Liver (tissue), 9 donors: ENCODE data around the gene FAM120C. TPM values are rescaled to one million over a fixed set of nuclear protein-coding genes. Genes with fewer than 3 reads are reported as not detected.

ENCODE experiments used
- DNase-seq: peaks from one replicate; pipeline ENCODE4 v3.0.0-alpha.2; 2017; ENCODE audit warnings: low spot score
- H3K27ac ChIP-seq, 2 donors: one replicate each; pipeline ENCODE4 v1.7.0; 2013; ENCODE audit warnings: inconsistent platforms in 2 of 2, low read length in 2 of 2, control low read depth in 1 of 2, low read depth in 1 of 2, mild to moderate bottlenecking in 1 of 2
- H3K27me3 ChIP-seq, 4 donors: one replicate each; pipeline versions ENCODE4 v1.6.1 to v1.7.0; 2013; ENCODE audit warnings: low read length in 3 of 4, inconsistent platforms in 1 of 4, mild to moderate bottlenecking in 1 of 4, moderate library complexity in 1 of 4; ENCODE audit not compliant: control insufficient read depth in 4 of 4, insufficient read depth in 4 of 4
- H3K36me3 ChIP-seq, 4 donors: one replicate each; pipeline versions ENCODE4 v1.6.1 to v1.7.0; 2013; ENCODE audit warnings: low read length in 3 of 4, mild to moderate bottlenecking in 3 of 4, low read depth in 1 of 4, moderate library complexity in 1 of 4; ENCODE audit not compliant: control insufficient read depth in 4 of 4, insufficient read depth in 3 of 4
- H3K4me1 ChIP-seq, 4 donors: one replicate each; pipeline versions ENCODE4 v1.6.1 to v1.7.0; 2013; ENCODE audit warnings: low read length in 3 of 4, mild to moderate bottlenecking in 3 of 4, moderate library complexity in 1 of 4; ENCODE audit not compliant: control insufficient read depth in 4 of 4, insufficient read depth in 4 of 4
- H3K4me3 ChIP-seq, 3 donors: one replicate each; pipeline versions ENCODE4 v1.6.1 to v1.7.0; 2013; ENCODE audit warnings: low read length in 3 of 3, control low read depth in 1 of 3, low read depth in 1 of 3, mild to moderate bottlenecking in 1 of 3
- H3K9ac ChIP-seq, 2 donors: one replicate each; pipeline ENCODE4 v1.7.0; 2013; ENCODE audit warnings: low read length in 2 of 2, mild to moderate bottlenecking in 2 of 2, moderate library complexity in 2 of 2, control low read depth in 1 of 2, low read depth in 1 of 2
- H3K9me3 ChIP-seq, 4 donors: one replicate each; pipeline versions ENCODE4 v1.6.1 to v1.7.0; 2013; ENCODE audit warnings: low read length in 3 of 4; ENCODE audit not compliant: control insufficient read depth in 4 of 4
- EGR1 ChIP-seq, 2 donors: IDR thresholded peaks; 2 replicates each; pipeline ENCODE4 v1.6.1; 2016 to 2018; ENCODE audit warnings: antibody characterized with exemption in 2 of 2, low read depth in 2 of 2
- FOXA1 ChIP-seq: IDR thresholded peaks from 2 replicates; pipeline ENCODE4 v1.6.1; 2016; ENCODE audit warnings: antibody characterized with exemption
- FOXA2 ChIP-seq: IDR thresholded peaks from 2 replicates; pipeline ENCODE4 v1.6.1; 2016; ENCODE audit warnings: antibody characterized with exemption
- GABPA ChIP-seq, 2 donors: IDR thresholded peaks in 1 of 2; conservative IDR thresholded peaks in 1 of 2; 2 replicates each; pipeline ENCODE4 v1.6.1; 2016; ENCODE audit warnings: antibody characterized with exemption in 2 of 2, mild to moderate bottlenecking in 1 of 2, moderate library complexity in 1 of 2
- HNF4A ChIP-seq, 2 donors: conservative IDR thresholded peaks; 2 replicates each; pipeline ENCODE4 v1.6.1; 2016; ENCODE audit warnings: antibody characterized with exemption in 2 of 2, mild to moderate bottlenecking in 2 of 2
- HNF4G ChIP-seq: IDR thresholded peaks from 2 replicates; pipeline ENCODE4 v1.6.1; 2016; ENCODE audit warnings: antibody characterized with exemption
- JUND ChIP-seq, 2 donors: IDR thresholded peaks; 2 replicates each; pipeline ENCODE4 v1.6.1; 2016; ENCODE audit warnings: antibody characterized with exemption in 2 of 2
- NR2F2 ChIP-seq: IDR thresholded peaks from 2 replicates; pipeline ENCODE4 v1.6.1; 2016; ENCODE audit warnings: antibody characterized with exemption
- RXRA ChIP-seq, 2 donors: IDR thresholded peaks; 2 replicates each; pipeline ENCODE4 v1.6.1; 2017 to 2018; ENCODE audit warnings: antibody characterized with exemption in 2 of 2, mild to moderate bottlenecking in 1 of 2
- WGBS: extraction: QIAGEN DNeasy Blood & Tissue Kit; methylation state at CpG from one replicate; pipeline ENCODE4 v1.1.7; 2013; 5-methylcytosine and 5-hydroxymethylcytosine counted together
- polyA plus RNA-seq, 2 donors: library from polyadenylated mRNA; stranded (reverse) in 1 of 2; unstranded in 1 of 2; fragments of 200-250 nt in 1 of 2; fragments of >200 nt in 1 of 2; fragmentation: Nextera tagmentation in 1 of 2; extraction: Ambion mirVana in 1 of 2; gene quantifications; one replicate each; pipeline versions ENCODE4 v1.2.1 to v1.2.3, GENCODE V29; 2013 to 2015
- total RNA-seq, 2 donors: library from RNA; depleted of rRNA; stranded (reverse); fragments of >200 nt; gene quantifications; one replicate each; pipeline ENCODE4 v1.2.3, GENCODE V29; 2014
- TF ChIP-seq, protein P1 (sequence below): IDR thresholded peaks from 2 replicates; pipeline ENCODE4 v1.6.1; 2016; ENCODE audit warnings: antibody characterized with exemption
- TF ChIP-seq, protein P2 (sequence below): IDR thresholded peaks from 2 replicates; pipeline ENCODE4 v1.6.1; 2016; ENCODE audit warnings: antibody characterized with exemption
- TF ChIP-seq, protein P3 (sequence below): IDR thresholded peaks from 2 replicates; pipeline ENCODE4 v1.6.1; 2016; ENCODE audit warnings: antibody characterized with exemption
- TF ChIP-seq, protein P4 (sequence below): IDR thresholded peaks from 2 replicates; pipeline ENCODE4 v1.6.1; 2016; ENCODE audit warnings: antibody characterized with exemption, mild to moderate bottlenecking
- donor health status: healthy.
- donor health status: healthy.
- donor health status: healthy.
- donor health status: healthy.
- donor health status: healthy.

FAM120C gene
- total and polyA plus RNA-seq, 4 donors, result 1.8 to 3.7 (median 2.3) TPM

DNA sequence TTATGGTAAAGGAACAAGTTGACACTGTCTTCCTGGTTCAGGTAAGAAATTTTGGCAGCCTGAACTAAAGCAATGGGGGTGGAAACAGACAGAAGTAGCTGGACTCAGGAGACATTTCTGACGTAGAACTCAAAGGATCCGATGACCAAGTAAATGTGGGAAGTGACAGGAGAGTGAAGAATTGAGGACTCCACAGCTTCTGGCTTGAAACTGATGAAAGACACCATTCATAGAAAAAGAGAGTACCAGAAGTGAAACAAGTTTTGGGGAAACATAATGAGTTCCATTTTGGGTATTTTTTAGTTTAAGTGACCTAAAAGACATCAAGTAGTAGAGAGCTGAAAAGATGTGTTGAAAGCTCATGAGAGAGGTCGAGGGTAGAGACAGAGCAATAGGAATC, 5.7 kb downstream of the FAM120C start:
- H3K27ac ChIP-seq, result no peak overlapping the region
- H3K27me3 ChIP-seq, result no peaks in the 10 kb centered on the region
- peaks cover 0 to 2% (median 0%) of the 10 kb centered on the region in 4 donors for H3K36me3 ChIP-seq
- TF ChIP-seq EGR1 (IDR thresholded peaks at IDR 0.05; ENCODE audit: low read depth in 2 of 2), result no peak
- TF ChIP-seq NR2F2, result no peak
- TF ChIP-seq JUND (IDR thresholded peaks at IDR 0.05), result no peak
- no peak for TF ChIP-seq GABPA (IDR thresholded peaks at IDR 0.05 in 1 of 2, conservative IDR thresholded peaks at IDR 0.05 in 1 of 2)
- no peaks in the 10 kb centered on the region for H3K9me3 ChIP-seq
- H3K4me1 ChIP-seq, result peaks cover 5 to 14% (median 13%) of the 10 kb centered on the region in 4 donors
- H3K4me3 ChIP-seq, result no peak overlapping the region
- H3K9ac ChIP-seq, result no peak overlapping the region
- no peak for DNase-seq
- WGBS, result 91% methylated on average over 3 of the region's 3 CpGs

DNA sequence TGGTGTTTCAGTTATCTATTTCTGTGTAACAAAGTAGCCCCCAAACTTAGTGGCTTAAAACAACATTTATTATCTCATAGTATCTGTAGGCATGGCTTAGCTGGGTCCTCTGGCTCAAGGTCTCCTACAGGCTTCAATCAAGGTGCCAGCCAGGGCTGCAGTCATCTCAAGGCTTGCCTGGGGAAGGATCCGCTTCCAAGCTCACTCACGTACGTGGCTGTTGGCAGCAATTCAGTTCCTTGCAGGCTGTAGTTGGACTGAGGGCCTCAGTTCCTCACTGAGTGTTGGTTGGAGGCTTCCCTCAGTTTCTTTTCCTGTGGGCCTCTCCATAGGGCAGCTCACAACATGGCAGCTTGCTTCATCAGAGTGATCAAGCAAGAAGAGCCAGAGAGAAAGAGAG, 9.3 kb downstream of the FAM120C start:
- Histone ChIP-seq H3K27me3 (peaks cover 0 to 4% (median 0%) of the 10 kb centered on the region in 4 donors), H3K27ac (no peak overlapping the region), H3K9me3 (no peaks in the 10 kb centered on the region), H3K4me3 (no peak overlapping the region), H3K9ac (no peak overlapping the region), H3K4me1 (no peaks in the 10 kb centered on the region), H3K36me3 (peaks cover 0 to 2% (median 0%) of the 10 kb centered on the region in 4 donors)
- WGBS, result 90% methylated on average over 3 of the region's 3 CpGs
- DNase-seq, result no peak
- TF ChIP-seq, protein P1, sequence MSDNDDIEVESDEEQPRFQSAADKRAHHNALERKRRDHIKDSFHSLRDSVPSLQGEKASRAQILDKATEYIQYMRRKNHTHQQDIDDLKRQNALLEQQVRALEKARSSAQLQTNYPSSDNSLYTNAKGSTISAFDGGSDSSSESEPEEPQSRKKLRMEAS, result no peak
- TF ChIP-seq, protein P2, sequence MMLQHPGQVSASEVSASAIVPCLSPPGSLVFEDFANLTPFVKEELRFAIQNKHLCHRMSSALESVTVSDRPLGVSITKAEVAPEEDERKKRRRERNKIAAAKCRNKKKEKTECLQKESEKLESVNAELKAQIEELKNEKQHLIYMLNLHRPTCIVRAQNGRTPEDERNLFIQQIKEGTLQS, result no peak
- TF ChIP-seq HNF4G, result no peak
- TF ChIP-seq HNF4A (conservative IDR thresholded peaks at IDR 0.05), result no peak

DNA sequence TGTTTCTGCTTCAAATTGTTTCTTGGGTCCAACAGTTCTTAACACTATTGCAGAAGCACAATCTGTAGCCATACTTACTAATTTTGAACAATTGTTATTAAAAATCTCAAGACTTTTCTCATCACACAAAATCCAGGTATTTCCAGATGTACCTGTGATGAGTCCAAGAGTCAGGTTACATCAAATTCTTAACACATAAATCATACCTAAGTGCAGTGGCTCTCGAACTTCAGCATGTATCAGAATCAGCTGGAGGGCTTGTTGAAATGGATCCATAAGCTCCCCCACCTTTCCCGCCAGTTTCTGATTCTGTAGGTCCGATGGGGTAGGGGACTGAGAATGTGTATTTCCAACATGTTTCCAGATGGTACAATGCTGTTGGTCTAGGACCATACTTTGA, 10.6 kb downstream of the FAM120C start:
- H3K27me3 ChIP-seq, result peaks cover 0 to 4% (median 0%) of the 10 kb centered on the region in 4 donors
- H3K27ac ChIP-seq, result no peak overlapping the region
- no peak overlapping the region for H3K9ac ChIP-seq
- DNase-seq, result no peak
- no peaks in the 10 kb centered on the region for H3K9me3 ChIP-seq
- no peak overlapping the region for H3K4me3 ChIP-seq
- 97% methylated on average over 3 of the region's 3 CpGs for WGBS
- H3K36me3 ChIP-seq, result peaks cover 0 to 2% (median 0%) of the 10 kb centered on the region in 4 donors
- H3K4me1 ChIP-seq, result no peaks in the 10 kb centered on the region
- TF ChIP-seq RXRA (IDR thresholded peaks at IDR 0.05) (no peak), FOXA2 (no peak), HNF4G (no peak), GABPA (IDR thresholded peaks at IDR 0.05 in 1 of 2, conservative IDR thresholded peaks at IDR 0.05 in 1 of 2) (no peak), FOXA1 (no peak)
- TF ChIP-seq, protein P3, sequence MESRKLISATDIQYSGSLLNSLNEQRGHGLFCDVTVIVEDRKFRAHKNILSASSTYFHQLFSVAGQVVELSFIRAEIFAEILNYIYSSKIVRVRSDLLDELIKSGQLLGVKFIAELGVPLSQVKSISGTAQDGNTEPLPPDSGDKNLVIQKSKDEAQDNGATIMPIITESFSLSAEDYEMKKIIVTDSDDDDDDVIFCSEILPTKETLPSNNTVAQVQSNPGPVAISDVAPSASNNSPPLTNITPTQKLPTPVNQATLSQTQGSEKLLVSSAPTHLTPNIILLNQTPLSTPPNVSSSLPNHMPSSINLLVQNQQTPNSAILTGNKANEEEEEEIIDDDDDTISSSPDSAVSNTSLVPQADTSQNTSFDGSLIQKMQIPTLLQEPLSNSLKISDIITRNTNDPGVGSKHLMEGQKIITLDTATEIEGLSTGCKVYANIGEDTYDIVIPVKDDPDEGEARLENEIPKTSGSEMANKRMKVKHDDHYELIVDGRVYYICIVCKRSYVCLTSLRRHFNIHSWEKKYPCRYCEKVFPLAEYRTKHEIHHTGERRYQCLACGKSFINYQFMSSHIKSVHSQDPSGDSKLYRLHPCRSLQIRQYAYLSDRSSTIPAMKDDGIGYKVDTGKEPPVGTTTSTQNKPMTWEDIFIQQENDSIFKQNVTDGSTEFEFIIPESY, result no peak
- TF ChIP-seq, protein P4, sequence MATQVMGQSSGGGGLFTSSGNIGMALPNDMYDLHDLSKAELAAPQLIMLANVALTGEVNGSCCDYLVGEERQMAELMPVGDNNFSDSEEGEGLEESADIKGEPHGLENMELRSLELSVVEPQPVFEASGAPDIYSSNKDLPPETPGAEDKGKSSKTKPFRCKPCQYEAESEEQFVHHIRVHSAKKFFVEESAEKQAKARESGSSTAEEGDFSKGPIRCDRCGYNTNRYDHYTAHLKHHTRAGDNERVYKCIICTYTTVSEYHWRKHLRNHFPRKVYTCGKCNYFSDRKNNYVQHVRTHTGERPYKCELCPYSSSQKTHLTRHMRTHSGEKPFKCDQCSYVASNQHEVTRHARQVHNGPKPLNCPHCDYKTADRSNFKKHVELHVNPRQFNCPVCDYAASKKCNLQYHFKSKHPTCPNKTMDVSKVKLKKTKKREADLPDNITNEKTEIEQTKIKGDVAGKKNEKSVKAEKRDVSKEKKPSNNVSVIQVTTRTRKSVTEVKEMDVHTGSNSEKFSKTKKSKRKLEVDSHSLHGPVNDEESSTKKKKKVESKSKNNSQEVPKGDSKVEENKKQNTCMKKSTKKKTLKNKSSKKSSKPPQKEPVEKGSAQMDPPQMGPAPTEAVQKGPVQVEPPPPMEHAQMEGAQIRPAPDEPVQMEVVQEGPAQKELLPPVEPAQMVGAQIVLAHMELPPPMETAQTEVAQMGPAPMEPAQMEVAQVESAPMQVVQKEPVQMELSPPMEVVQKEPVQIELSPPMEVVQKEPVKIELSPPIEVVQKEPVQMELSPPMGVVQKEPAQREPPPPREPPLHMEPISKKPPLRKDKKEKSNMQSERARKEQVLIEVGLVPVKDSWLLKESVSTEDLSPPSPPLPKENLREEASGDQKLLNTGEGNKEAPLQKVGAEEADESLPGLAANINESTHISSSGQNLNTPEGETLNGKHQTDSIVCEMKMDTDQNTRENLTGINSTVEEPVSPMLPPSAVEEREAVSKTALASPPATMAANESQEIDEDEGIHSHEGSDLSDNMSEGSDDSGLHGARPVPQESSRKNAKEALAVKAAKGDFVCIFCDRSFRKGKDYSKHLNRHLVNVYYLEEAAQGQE, result no peak
